ENCODE measurements around the gene IGIP. TPM values are rescaled to one million over a fixed set of nuclear protein-coding genes. Genes with fewer than 3 reads are reported as not detected.

Gene IGIP
- total and polyA plus RNA-seq, 5 donors from 2014 or later: 0.06 to 2.3 (median 0.31) TPM; not detected in 1

- no peak overlapping the region for H3K27ac Mint-ChIP-seq
- H3K27me3 Mint-ChIP-seq: peaks cover 3% of the 10 kb centered on the region
- Histone ChIP-seq H3K4me3 (ENCODE audit: low read depth, low read length) (no peak overlapping the region), H3K27me3 (ENCODE audit: control insufficient read depth, insufficient read depth, low read length) (no peaks in the 10 kb centered on the region), H3K4me1 (ENCODE audit: control insufficient read depth, insufficient read depth, low read length, poor library complexity, severe bottlenecking) (no peaks in the 10 kb centered on the region), H3K9me3 (ENCODE audit: control insufficient read depth in 2 of 2, low read length in 2 of 2) (no peaks in the 10 kb centered on the region), H3K27ac (ENCODE audit: insufficient read depth, low read length, poor library complexity, severe bottlenecking) (no peak overlapping the region), H3K36me3 (ENCODE audit: control insufficient read depth, insufficient read depth, low read length) (no peaks in the 10 kb centered on the region)
- H3K36me3 Mint-ChIP-seq: peaks cover 4% of the 10 kb centered on the region
- ATAC-seq (ENCODE audit: low read depth in 2 of 2) (no peak), DNase-seq (no peak)
- no peak overlapping the region for H3K4me3 Mint-ChIP-seq
- no peaks in the 10 kb centered on the region for H3K9me3 Mint-ChIP-seq
- H3K4me1 Mint-ChIP-seq: peaks cover 5 to 36% (median 24%) of the 10 kb centered on the region in 4 donors
Measured at GRCh38 chr5:140134277-140134935, 8.7 kb downstream of the IGIP start.

DNA sequence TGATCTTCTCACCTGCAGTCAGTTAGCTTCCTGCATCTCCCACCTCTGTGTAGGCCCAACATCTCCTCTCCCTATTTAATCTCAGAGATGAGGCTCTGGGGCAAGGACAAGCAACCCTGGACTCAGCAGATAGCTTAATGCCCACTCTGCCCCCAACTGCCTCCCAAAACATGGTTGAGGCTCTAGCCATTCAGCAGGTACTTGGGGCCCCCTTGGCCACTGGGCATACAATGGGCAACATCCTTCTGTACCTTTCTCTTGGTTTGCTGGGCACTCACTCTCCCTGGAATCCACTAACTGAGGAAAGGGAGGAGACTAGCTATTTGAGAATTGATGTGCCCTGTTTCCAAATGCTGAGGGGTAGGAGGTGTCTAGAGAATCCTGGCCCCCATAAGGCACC is 9.4 kb downstream of the IGIP start:
- Histone ChIP-seq H3K27me3 (ENCODE audit: control insufficient read depth, insufficient read depth, low read length) (no peaks in the 10 kb centered on the region), H3K9me3 (ENCODE audit: control insufficient read depth in 2 of 2, low read length in 2 of 2) (no peaks in the 10 kb centered on the region), H3K36me3 (ENCODE audit: control insufficient read depth, insufficient read depth, low read length) (no peaks in the 10 kb centered on the region), H3K4me1 (ENCODE audit: control insufficient read depth, insufficient read depth, low read length, poor library complexity, severe bottlenecking) (no peaks in the 10 kb centered on the region), H3K4me3 (ENCODE audit: low read depth, low read length) (no peak overlapping the region), H3K27ac (ENCODE audit: insufficient read depth, low read length, poor library complexity, severe bottlenecking) (no peak overlapping the region)
- Mint-ChIP-seq H3K4me3 (no peak overlapping the region), H3K27me3 (peaks cover 6% of the 10 kb centered on the region), H3K4me1 (peaks cover 5 to 36% (median 23%) of the 10 kb centered on the region in 4 donors), H3K27ac (no peak overlapping the region), H3K36me3 (peaks cover 4% of the 10 kb centered on the region), H3K9me3 (no peaks in the 10 kb centered on the region)
- no peak for ATAC-seq (ENCODE audit: low read depth in 2 of 2)
- DNase-seq: no peak

DNA sequence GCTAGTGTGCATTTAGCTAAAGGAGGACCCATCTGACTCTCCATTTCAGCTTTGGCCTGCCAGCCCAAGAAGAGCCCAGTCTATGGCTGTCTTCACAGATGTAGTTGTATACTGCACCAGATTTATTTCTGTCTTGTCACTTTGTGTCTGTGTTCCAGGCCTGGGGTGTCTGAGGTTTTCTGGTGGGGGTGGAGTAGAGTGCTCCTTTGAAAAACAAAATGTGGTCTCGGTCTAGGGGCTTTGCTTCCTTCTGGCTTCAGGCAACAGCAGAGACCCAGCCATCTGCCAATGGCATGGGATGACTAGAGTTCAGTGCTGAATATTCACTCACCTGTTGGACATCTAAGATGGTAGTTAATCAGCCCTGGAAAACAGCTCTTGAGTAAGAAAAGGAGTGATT is 10.9 kb downstream of the IGIP start:
- ATAC-seq (ENCODE audit: low read depth in 2 of 2) (no peak), DNase-seq (no peak)
- H3K27ac ChIP-seq (ENCODE audit: insufficient read depth, low read length, poor library complexity, severe bottlenecking): no peak overlapping the region
- H3K36me3 Mint-ChIP-seq: peaks cover 4% of the 10 kb centered on the region
- peaks cover 6% of the 10 kb centered on the region for H3K27me3 Mint-ChIP-seq
- no peaks in the 10 kb centered on the region for H3K9me3 Mint-ChIP-seq
- H3K4me3 ChIP-seq (ENCODE audit: low read depth, low read length): no peak overlapping the region
- H3K4me1 ChIP-seq (ENCODE audit: control insufficient read depth, insufficient read depth, low read length, poor library complexity, severe bottlenecking): no peaks in the 10 kb centered on the region
- H3K27me3 ChIP-seq (ENCODE audit: control insufficient read depth, insufficient read depth, low read length): no peaks in the 10 kb centered on the region
- H3K4me3 Mint-ChIP-seq: no peak overlapping the region
- H3K4me1 Mint-ChIP-seq: peaks cover 5 to 27% (median 14%) of the 10 kb centered on the region in 4 donors
- no peaks in the 10 kb centered on the region for H3K36me3 ChIP-seq (ENCODE audit: control insufficient read depth, insufficient read depth, low read length)
- no peaks in the 10 kb centered on the region for H3K9me3 ChIP-seq (ENCODE audit: control insufficient read depth in 2 of 2, low read length in 2 of 2)
- no peak overlapping the region for H3K27ac Mint-ChIP-seq

GRCh38 chr5:140140435-140140834 is 14.7 kb downstream of the IGIP start:
- peaks cover 4% of the 10 kb centered on the region for H3K27me3 ChIP-seq (ENCODE audit: control insufficient read depth, insufficient read depth, low read length)
- H3K27ac Mint-ChIP-seq: no peak overlapping the region
- peaks cover 20% of the 10 kb centered on the region for H3K27me3 Mint-ChIP-seq
- H3K27ac ChIP-seq (ENCODE audit: insufficient read depth, low read length, poor library complexity, severe bottlenecking): no peak overlapping the region
- no peaks in the 10 kb centered on the region for H3K9me3 Mint-ChIP-seq
- no peaks in the 10 kb centered on the region for H3K36me3 ChIP-seq (ENCODE audit: control insufficient read depth, insufficient read depth, low read length)
- peaks cover 0 to 18% (median 16%) of the 10 kb centered on the region in 4 donors for H3K4me1 Mint-ChIP-seq
- H3K4me1 ChIP-seq (ENCODE audit: control insufficient read depth, insufficient read depth, low read length, poor library complexity, severe bottlenecking): peaks cover 4% of the 10 kb centered on the region
- H3K4me3 ChIP-seq (ENCODE audit: low read depth, low read length): no peak overlapping the region
- peaks cover 4% of the 10 kb centered on the region for H3K36me3 Mint-ChIP-seq
- H3K4me3 Mint-ChIP-seq: no peak overlapping the region
- ATAC-seq (ENCODE audit: low read depth in 2 of 2): no peak
- H3K9me3 ChIP-seq (ENCODE audit: control insufficient read depth in 2 of 2, low read length in 2 of 2): no peaks in the 10 kb centered on the region
- no peak for DNase-seq

DNA sequence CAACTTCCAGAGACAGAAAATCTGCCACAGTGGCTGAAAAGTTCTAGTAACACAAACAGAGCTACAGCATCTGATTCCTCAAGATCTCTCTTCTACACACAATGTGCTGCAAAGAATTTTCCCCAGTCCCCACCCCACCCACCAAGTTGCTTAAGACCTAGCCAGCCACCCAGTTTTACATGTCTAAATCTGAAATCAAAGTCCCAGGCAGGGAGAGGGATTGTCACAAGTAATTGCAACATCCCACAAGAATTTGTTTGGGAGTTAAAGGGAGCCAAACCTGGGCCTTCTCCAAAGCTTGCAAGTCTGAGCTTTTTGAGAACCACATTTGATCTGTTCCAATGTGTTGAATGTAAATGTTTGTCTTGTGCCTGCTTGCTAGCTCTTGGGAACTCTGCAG is 15.5 kb downstream of the IGIP start:
- Mint-ChIP-seq H3K36me3 (peaks cover 4% of the 10 kb centered on the region), H3K27ac (peak overlapping the region in 1 of 3 donors; percentile 20), H3K4me1 (peaks cover 0 to 18% (median 17%) of the 10 kb centered on the region in 4 donors), H3K27me3 (peaks cover 23% of the 10 kb centered on the region), H3K9me3 (no peaks in the 10 kb centered on the region), H3K4me3 (no peak overlapping the region)
- peaks cover 6% of the 10 kb centered on the region for H3K27me3 ChIP-seq (ENCODE audit: control insufficient read depth, insufficient read depth, low read length)
- no peak for DNase-seq
- ATAC-seq (ENCODE audit: low read depth in 2 of 2): no peak
- no peak overlapping the region for H3K4me3 ChIP-seq (ENCODE audit: low read depth, low read length)
- peaks cover 12% of the 10 kb centered on the region for H3K4me1 ChIP-seq (ENCODE audit: control insufficient read depth, insufficient read depth, low read length, poor library complexity, severe bottlenecking)
- no peak overlapping the region for H3K27ac ChIP-seq (ENCODE audit: insufficient read depth, low read length, poor library complexity, severe bottlenecking)
- no peaks in the 10 kb centered on the region for H3K36me3 ChIP-seq (ENCODE audit: control insufficient read depth, insufficient read depth, low read length)
- H3K9me3 ChIP-seq (ENCODE audit: control insufficient read depth in 2 of 2, low read length in 2 of 2): no peaks in the 10 kb centered on the region

GRCh38 chr5:140142246-140142645 is 16.5 kb downstream of the IGIP start:
- Histone ChIP-seq H3K9me3 (ENCODE audit: control insufficient read depth in 2 of 2, low read length in 2 of 2) (no peaks in the 10 kb centered on the region), H3K36me3 (ENCODE audit: control insufficient read depth, insufficient read depth, low read length) (no peaks in the 10 kb centered on the region), H3K27me3 (ENCODE audit: control insufficient read depth, insufficient read depth, low read length) (peaks cover 6% of the 10 kb centered on the region), H3K27ac (ENCODE audit: insufficient read depth, low read length, poor library complexity, severe bottlenecking) (no peak overlapping the region), H3K4me3 (ENCODE audit: low read depth, low read length) (no peak overlapping the region), H3K4me1 (ENCODE audit: control insufficient read depth, insufficient read depth, low read length, poor library complexity, severe bottlenecking) (peaks cover 13% of the 10 kb centered on the region)
- Mint-ChIP-seq H3K27me3 (peaks cover 32% of the 10 kb centered on the region), H3K9me3 (no peaks in the 10 kb centered on the region), H3K4me1 (peaks cover 0 to 25% (median 21%) of the 10 kb centered on the region in 4 donors), H3K36me3 (peaks cover 4% of the 10 kb centered on the region), H3K27ac (no peak overlapping the region), H3K4me3 (no peak overlapping the region)
- DNase-seq: no peak
- ATAC-seq (ENCODE audit: low read depth in 2 of 2): no peak

DNA sequence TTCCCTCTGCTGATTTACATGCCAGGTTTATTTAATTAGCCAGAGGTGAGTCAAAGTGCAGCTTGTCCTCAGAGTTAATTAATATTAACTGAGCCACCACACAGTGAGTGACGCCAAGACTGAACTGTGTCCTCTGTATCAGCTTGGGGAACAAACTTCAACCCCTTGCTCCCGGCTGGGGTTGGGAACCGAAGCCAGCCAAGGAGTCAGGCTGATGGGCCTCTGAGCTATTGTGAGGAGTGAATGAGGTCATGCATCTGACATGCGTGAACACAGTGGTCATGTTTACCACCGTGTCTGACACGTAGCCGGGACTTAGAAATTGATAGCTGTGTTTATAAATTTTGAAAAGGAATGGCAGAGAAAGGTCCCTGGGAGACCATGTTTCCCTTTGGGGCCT is 17.1 kb downstream of the IGIP start:
- H3K27me3 ChIP-seq (ENCODE audit: control insufficient read depth, insufficient read depth, low read length): peaks cover 6% of the 10 kb centered on the region
- no peak overlapping the region for H3K4me3 ChIP-seq (ENCODE audit: low read depth, low read length)
- peaks cover 1% of the 10 kb centered on the region for H3K36me3 Mint-ChIP-seq
- ATAC-seq (ENCODE audit: low read depth in 2 of 2): no peak
- no peak overlapping the region for H3K4me3 Mint-ChIP-seq
- peak overlapping the region in 2 of 3 donors; percentile 42 to 52 for H3K27ac Mint-ChIP-seq
- peaks cover 38% of the 10 kb centered on the region for H3K27me3 Mint-ChIP-seq
- DNase-seq: no peak
- H3K36me3 ChIP-seq (ENCODE audit: control insufficient read depth, insufficient read depth, low read length): no peaks in the 10 kb centered on the region
- H3K9me3 Mint-ChIP-seq: no peaks in the 10 kb centered on the region
- no peak overlapping the region for H3K27ac ChIP-seq (ENCODE audit: insufficient read depth, low read length, poor library complexity, severe bottlenecking)
- peaks cover 13% of the 10 kb centered on the region for H3K4me1 ChIP-seq (ENCODE audit: control insufficient read depth, insufficient read depth, low read length, poor library complexity, severe bottlenecking)
- no peaks in the 10 kb centered on the region for H3K9me3 ChIP-seq (ENCODE audit: control insufficient read depth in 2 of 2, low read length in 2 of 2)
- H3K4me1 Mint-ChIP-seq: peaks cover 0 to 27% (median 20%) of the 10 kb centered on the region in 4 donors

Measured in CD4-positive, CD25-positive, alpha-beta regulatory T cell (primary cell).